ENCODE results near the gene LHX3. TPM values are rescaled to one million over a fixed set of nuclear protein-coding genes. Genes with fewer than 3 reads are reported as not detected.
"Not testable (repeated sequence)": the region's sequence is repeated elsewhere in the genome, so short reads cannot be mapped to it uniquely, and the experiment has no call there.

The LHX3 gene
- total and polyA plus RNA-seq, 2 of the 4 experiments (the other 2 are of a cell fraction), result not detected

DNA sequence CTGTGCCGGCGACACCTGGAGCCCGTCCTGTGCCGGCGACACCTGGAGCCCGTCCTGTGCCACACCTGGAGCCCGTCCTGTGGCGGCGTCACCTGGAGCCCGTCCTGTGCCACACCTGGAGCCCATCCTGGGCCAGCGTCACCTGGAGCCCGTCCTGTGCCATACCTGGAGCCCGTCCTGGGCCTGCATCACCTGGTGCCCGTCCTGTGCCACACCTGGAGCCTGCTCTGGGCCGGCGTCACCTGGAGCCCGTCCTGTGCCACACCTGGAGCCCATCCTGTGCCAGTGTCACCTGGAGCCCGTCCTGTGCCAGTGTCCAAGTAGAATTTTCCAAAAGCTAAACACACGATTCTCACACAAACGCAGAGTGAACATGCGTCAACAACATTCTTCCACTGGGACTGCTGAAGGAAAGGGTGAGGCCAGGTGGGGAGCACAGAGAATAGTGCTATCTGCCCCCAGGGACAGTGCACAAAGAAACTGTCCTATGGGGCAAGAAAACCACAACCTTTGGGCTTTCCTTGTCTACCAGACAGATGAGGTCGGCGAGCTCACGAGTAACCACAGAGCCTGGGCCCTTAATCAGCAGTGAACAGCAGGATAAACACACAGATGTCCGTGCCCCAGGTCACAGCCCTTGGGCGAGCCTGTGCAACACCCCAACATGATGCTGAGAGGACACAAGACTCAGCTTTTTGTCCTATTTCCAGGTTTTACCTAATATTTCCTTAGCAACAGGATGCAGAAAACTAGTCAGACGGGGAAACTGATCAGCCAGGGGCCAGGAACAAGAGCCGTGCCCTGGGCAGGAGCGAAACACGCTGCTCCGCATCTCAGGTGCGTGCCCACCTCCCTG, 32.8 kb upstream of the LHX3 start (continued):
- TF ChIP-seq, protein P1, sequence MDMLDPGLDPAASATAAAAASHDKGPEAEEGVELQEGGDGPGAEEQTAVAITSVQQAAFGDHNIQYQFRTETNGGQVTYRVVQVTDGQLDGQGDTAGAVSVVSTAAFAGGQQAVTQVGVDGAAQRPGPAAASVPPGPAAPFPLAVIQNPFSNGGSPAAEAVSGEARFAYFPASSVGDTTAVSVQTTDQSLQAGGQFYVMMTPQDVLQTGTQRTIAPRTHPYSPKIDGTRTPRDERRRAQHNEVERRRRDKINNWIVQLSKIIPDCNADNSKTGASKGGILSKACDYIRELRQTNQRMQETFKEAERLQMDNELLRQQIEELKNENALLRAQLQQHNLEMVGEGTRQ (IDR thresholded peaks at IDR 0.05; ENCODE audit: low read depth, low read length), result no peak

DNA sequence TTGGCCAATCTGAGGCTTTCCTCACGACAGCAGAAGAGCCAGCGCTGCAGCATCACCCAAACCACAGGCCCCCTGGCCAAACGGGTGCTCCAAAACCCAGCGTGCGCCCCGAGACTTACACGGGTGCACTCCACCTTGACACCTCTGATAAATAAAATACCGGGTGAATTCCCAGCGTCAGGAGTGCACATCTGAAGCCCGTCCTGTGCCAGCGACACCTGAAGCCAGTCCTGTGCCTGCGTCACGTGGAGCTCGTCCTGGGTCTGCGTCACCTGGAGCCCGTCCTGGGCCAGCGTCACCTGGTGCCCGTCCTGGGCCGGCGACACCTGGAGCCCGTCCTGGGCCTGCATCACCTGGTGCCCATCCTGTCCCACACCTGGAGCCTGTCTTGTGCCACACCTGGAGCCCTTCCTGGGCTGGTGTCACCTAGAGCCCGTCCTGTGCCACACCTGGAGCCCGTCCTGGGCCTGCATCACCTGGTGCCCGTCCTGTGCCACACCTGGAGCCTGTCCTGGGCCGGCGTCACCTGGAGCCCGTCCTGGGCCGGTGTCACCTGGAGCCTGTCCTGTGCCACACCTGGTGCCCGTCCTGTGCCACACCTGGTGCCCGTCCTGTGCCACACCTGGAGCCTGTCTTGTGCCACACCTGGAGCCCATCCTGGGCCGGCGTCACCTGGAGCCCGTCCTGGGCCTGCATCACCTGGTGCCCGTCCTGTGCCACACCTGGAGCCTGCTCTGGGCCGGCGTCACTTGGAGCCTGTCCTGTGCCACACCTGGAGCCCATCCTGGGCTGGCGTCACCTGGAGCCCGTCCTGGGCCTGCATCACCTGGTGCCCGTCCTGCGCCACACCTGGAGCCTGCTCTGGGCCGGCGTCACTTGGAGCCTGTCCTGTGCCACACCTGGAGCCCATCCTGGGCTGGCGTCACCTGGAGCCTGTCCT, 31.8 kb upstream of the LHX3 start:
- CTCF ChIA-PET, result not testable (repeated sequence)

More for the DNA sequence above, 31.8 kb upstream of the LHX3 start:
- DNase-seq; intact Hi-C loops (cut with micrococcal nuclease); dilution Hi-C loops (cut with HindIII; ENCODE audit: low sequenced_read_pairs, unreplicated experiment); H3K36me3 ChIP-seq (ENCODE audit: control insufficient read depth, insufficient read depth, low read length); H4K8ac ChIP-seq (ENCODE audit: low read depth in 2 of 2, low read length in 2 of 2); H4K91ac ChIP-seq (ENCODE audit: insufficient read depth, low read depth, low read length); H3K23ac ChIP-seq (ENCODE audit: low read depth, low read length); H3K4me2 ChIP-seq (ENCODE audit: low read depth, low read length); H3K9me3 ChIP-seq (ENCODE audit: control insufficient read depth, insufficient read depth, low read length); H3K27ac ChIP-seq (ENCODE audit: insufficient read depth, low read length); H3K4ac ChIP-seq (ENCODE audit: low read depth, low read length); H3K56ac ChIP-seq (ENCODE audit: extremely low read depth, insufficient read depth, low read length); ATAC-seq (ENCODE audit: low read depth); BruUV-seq (replicated peaks); H3K27me3 ChIP-seq (ENCODE audit: control insufficient read depth, insufficient read depth, low read length); H2BK120ac ChIP-seq (ENCODE audit: low read depth, low read length); H3K9ac ChIP-seq (ENCODE audit: low read depth, low read length); H2BK15ac ChIP-seq (ENCODE audit: low read depth, low read length); H3K4me1 ChIP-seq (ENCODE audit: control insufficient read depth, insufficient read depth, low read length); H3K18ac ChIP-seq (ENCODE audit: low read depth, low read length); POLR2A ChIA-PET (ENCODE audit: unreplicated experiment); in situ Hi-C loops (cut with MboI; ENCODE audit: low sequenced_read_pairs); H4K5ac ChIP-seq (ENCODE audit: low read depth, low read length); H3K14ac ChIP-seq (replicated peaks; ENCODE audit: low read depth, low read length); H2BK5ac ChIP-seq (ENCODE audit: low read depth, low read length, poor library complexity, severe bottlenecking); H2AFZ ChIP-seq (replicated peaks; ENCODE audit: low read length, poor library complexity); H2BK20ac ChIP-seq (ENCODE audit: low read depth, low read length); H3K4me3 ChIP-seq (ENCODE audit: insufficient read depth, low read depth, low read length); H2AK5ac ChIP-seq (ENCODE audit: low read depth, low read length): not testable (repeated sequence)
- peaks cover 41% of the 10 kb centered on the region for H4K20me1 ChIP-seq (ENCODE audit: insufficient read depth, low read length)
- 95% methylated on average over 30 of the region's 43 CpGs; no CpG with 5 or more reads in 1 of the 2 experiments for WGBS, 2 experiments (ENCODE audit: extremely low coverage in 2 of 2, insufficient read length in 1 of 2)
- H2AK9ac ChIP-seq (replicated peaks; ENCODE audit: low read depth, low read length, poor library complexity), result peak overlapping the region; percentile 88
- peaks cover 10% of the 10 kb centered on the region for H3K9me1 ChIP-seq (ENCODE audit: insufficient read depth, low read length)
- peaks cover 9 to 43% of the 10 kb centered on the region in 2 experiments; a peak in 3 of 4 replicates for H3K79me1 ChIP-seq (ENCODE audit: low read depth in 1 of 2, low read length in 2 of 2)

Measured in IMR-90 (cell line).